Right ventricle myocardium inferior (tissue), 1 donor: Measurements from ENCODE around the gene LLGL2. TPM values are rescaled to one million over a fixed set of nuclear protein-coding genes. Genes with fewer than 3 reads are reported as not detected.

Experiments
- ATAC-seq: fragments of 200-7000 bp; cut with Tn5 transposase; one replicate; pipeline ENCODE4 v1.9.1; 2020; ENCODE audit warnings: mild to moderate bottlenecking, moderate library complexity
- DNase-seq: peaks from one replicate; pipeline ENCODE4 v3.0.0; 2021; ENCODE audit errors: missing footprints
- intact Hi-C: fragments of 100-400 bp; cut with DNase I; formaldehyde crosslinking; loops from one replicate; pipeline ENCODE4 v1.11.0; 2022
- total RNA-seq: library from RNA; stranded (reverse); fragmentation: NEBNext Ultra II Directional; extraction: Animal tissue kit (Norgen Biotek cat#: 25700); gene quantifications from one replicate; pipeline ENCODE4 v1.2.1, GENCODE V29; 2021
- donor health status: DM: no; HTN: yes; CAD: no; lungs with severe emphysema.

LLGL2 gene
- total RNA-seq, 1 donor from 2014 or later: 4.1 TPM

- DNase-seq (no peak), ATAC-seq (no peak)
- intact Hi-C loops: no loop called here
These were observed 69.2 kb downstream of the LLGL2 start for GRCh38 chr17:75594499-75595283.

DNA sequence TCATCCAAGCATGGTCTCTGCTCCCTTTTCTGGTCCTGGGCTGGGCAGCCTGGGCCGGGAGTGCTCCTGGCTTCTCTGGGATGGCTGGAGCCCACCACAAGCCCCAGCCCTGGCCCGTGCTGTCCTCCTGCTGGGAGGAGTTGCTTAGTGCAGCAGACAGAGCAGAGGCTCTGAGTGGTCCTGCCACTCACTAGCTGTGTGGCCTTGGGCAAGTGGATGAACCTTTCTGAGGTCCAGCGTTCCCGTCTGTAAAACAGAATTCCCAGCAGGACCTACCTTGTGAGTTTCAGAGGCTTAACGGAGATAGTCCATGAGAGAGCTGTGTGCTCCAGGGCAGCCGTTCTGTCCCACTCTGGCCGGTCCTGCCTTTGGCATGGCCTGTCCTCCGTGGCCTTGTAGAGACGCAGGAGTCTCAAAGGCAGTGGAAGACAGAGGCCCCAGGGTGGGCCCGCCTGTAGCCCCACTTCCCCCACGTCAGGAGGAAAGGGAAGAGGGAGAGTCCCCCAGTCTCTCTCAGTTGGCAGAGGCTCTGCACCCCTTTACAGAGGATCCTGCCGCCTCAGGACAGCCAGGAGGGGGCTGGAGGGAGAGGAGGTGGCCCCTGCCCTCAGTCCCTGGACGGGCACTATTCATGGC lies 69.9 kb downstream of the LLGL2 start:
- DNase-seq (no peak), ATAC-seq (no peak)
- intact Hi-C loops: no loop called here

GRCh38 chr17:75595920-75596313 lies 70.4 kb downstream of the LLGL2 start:
- no peak for ATAC-seq
- DNase-seq: no peak
- intact Hi-C loops: no loop called here

- DNase-seq (no peak), ATAC-seq (no peak)
- intact Hi-C loops: no loop called here
These were observed 71.0 kb downstream of the LLGL2 start for GRCh38 chr17:75596320-75597087.

DNA sequence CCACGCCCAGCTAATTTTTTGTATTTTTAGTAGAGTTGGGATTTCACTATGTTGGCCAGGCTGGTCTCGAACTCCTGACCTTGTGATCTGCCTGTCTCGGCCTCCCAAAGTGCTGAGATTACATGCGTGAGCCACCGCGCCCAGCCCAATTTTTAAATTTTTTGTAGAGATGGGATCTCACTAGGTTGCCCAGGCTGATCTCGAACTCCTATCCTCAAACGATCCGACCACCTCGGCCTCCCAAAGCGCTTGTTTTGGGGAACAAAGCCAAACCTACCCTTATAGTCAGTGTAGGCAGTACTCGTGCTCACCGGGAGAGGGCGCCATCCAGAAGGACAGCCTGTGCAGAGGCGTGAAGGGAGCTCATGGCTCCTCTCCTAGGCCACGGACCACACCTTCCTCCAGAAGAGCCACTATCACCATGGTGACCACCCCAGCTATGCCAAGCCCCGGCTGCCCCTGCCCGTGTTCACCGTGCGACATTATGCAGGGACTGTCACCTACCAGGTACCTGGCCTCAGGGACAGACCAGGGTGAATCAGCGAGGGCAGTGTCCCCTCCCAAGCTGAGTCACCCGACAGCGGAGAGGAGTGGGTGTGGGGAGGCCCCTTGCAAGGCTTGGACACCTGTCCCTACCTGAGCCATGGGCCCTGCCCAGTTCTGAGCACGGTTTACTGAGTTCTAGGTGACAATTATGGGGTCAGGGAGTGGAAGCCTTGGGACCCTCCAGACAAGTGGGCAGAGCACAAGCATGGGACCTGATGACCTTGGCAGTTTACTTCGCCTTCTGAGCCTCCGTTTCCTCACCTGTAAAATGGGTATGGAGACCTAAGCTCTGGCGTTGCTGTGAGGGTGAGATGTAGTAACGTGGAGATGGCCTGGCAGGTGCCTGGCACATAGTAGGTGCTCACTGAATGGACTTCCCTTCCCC lies 75.8 kb downstream of the LLGL2 start:
- ATAC-seq: no peak
- intact Hi-C loops: no loop called here
- no peak for DNase-seq

DNA sequence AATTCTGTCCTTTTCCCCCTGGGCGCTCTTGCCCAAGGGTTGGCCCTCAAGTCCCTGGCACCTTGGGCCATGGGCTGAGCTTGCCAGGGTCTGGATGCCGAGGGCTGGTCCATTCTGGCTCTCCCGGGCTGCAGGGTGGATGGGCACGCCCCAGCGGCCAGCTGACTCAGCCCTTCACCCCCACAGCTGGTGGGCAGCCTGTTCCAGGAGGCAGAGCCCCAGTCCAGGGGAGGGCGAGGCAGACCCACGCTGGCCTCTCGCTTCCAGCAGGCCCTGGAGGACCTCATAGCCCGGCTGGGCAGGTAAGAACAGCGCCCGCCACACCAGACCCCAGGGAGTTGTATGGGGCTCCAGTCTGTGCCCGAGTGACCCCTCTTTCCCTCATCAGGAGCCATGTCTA lies 77.1 kb downstream of the LLGL2 start:
- DNase-seq: no peak
- ATAC-seq: no peak
- intact Hi-C loops: no loop called here

GRCh38 chr17:75603123-75603522 lies 77.6 kb downstream of the LLGL2 start:
- no peak for ATAC-seq
- intact Hi-C loops: no loop called here
- no peak for DNase-seq

DNA sequence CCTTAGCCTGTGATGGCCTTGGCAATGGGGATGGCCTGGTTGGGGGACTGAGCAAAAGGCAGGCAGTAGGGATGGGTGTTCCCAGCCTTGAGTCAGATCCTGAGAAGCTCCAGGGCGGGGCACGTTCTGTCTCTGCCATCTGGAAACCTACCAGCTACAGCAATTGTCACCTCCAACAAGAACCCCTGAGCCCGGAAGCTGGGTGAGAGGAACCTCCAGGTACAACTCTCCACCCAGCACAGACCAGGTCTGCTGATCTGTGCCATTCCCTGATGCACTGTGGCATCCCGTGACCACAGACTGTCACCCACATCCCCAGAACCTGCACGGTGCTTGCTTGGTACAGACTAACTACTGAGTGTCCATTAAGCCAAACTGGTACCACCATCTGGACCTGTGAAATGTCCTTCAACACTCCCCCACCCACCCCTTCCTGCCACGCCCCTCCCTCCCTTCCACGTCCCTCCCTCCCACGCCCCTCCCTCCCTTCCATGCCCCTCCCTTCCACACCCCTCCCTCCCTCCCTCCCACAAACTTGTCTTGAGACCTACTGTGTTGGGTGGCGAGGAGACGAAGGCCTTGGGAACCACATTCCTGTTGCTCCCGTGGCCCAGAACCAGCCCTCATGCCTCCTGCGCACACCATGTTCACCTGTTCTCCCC lies 78.7 kb downstream of the LLGL2 start:
- intact Hi-C loops: no loop called here
- DNase-seq (no peak), ATAC-seq (no peak)

DNA sequence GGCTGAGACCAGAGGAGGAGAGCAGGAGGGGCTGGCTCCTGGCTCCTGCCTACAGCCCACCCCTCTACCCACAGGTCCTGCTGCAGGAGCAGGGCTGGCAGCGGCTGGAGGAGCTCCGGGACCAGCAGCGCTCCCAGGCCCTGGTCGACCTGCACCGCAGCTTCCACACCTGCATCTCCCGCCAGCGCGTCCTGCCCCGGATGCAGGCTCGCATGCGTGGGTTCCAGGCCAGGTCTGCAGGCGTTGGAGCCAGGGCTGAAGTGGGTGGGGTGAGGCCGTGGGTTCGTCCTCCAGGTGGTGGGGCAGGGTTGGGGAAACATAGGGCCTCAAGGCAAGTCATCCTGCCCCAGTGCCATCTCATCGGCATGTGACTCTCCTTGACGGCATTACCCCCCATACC lies 80.3 kb downstream of the LLGL2 start:
- no peak for ATAC-seq
- no peak for DNase-seq
- intact Hi-C loops: no loop called here

DNA sequence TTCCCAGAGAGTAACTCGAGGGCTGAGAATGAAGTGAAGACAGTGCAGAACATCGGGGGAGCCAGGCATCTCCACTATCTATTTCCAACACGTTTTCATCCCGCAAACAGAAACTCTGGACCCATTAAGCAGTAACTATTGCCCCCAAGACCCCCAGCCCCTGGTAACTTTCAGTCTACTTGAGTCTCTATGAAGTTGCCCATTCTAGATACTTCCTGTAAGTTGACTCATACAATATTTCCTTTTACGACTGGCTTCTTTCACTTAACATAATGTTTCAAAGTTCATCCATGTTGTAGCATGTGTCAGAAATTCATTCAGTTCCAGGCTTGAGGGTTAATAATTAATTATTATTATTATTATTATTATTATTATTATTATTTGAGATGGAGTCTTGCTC lies 81.6 kb downstream of the LLGL2 start:
- no peak for ATAC-seq

GRCh38 chr17:75610103-75610984 lies 84.8 kb downstream of the LLGL2 start:
- intact Hi-C loops: no loop called here
- ATAC-seq (no peak), DNase-seq (no peak)

More for the DNA sequence above, 81.6 kb downstream of the LLGL2 start:
- DNase-seq: no peak
- intact Hi-C loops: no loop called here

GRCh38 chr17:75611851-75612429 lies 86.4 kb downstream of the LLGL2 start:
- no peak for ATAC-seq

DNA sequence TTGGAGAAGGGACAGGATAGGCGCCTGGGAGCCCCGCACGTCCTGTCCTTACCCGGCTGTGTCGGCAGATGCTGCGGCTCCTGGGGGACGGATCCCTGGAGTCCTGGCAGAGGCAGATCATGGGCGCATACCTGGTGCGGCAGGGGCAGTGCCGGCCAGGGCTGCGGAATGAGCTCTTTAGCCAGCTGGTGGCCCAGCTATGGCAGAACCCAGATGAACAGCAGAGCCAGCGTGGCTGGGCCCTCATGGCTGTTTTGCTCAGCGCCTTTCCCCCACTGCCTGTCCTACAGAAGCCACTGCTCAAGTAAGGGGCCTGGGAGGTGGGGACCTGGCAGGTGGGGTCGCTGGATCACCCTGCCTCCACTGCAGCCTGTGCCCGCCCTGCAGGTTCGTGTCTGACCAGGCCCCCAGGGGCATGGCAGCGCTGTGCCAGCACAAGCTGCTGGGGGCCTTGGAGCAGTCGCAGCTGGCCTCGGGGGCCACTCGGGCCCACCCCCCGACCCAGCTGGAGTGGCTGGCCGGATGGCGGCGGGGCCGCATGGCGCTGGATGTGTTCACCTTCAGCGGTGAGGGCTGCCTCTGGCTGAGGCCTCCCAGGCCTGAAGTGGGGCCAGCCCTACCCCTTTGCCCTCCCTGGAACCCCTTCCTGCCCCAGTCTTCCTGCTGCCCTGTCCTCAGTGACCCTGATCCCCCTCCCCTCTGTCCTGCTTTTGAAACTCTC lies 87.6 kb downstream of the LLGL2 start:
- no peak for ATAC-seq
- intact Hi-C loops: no loop called here
- no peak for DNase-seq

More at GRCh38 chr17:75611851-75612429, 86.4 kb downstream of the LLGL2 start:
- no peak for DNase-seq
- intact Hi-C loops: no loop called here

GRCh38 chr17:75614006-75614405 lies 88.5 kb downstream of the LLGL2 start:
- no peak for ATAC-seq
- no peak for DNase-seq
- intact Hi-C loops: no loop called here

DNA sequence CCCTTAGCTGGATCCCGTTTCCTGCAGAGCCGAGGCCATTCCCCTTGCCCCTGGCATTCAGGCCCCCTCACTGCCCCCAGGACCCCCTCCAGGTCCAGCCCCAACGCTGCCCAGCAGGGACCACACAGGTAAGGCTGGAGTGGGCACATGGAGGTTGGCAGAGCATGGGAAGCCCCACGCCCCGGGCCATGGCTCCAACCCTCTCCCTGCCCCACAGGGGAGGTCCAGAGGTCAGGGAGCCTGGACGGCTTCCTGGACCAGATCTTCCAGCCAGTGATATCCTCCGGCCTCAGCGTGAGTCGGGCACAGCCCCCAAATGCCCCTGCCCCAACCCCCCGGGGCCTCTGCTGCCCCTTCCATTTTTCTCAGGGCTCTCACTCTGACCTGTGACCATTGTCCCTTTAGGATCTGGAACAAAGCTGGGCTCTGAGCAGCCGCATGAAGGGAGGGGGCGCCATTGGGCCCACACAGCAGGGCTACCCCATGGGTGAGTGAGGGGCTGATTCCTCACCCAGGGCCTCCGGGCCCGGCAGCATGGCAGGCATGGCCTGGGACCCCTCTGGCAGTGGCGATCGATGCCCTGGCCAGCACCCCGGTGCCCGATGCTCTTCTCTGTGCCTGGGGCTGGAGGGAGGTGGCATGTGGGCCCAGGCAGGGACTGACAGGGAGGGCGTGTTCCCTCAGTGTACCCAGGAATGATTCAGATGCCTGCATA lies 89.2 kb downstream of the LLGL2 start:
- ATAC-seq (no peak), DNase-seq (no peak)
- intact Hi-C loops: no loop called here

DNA sequence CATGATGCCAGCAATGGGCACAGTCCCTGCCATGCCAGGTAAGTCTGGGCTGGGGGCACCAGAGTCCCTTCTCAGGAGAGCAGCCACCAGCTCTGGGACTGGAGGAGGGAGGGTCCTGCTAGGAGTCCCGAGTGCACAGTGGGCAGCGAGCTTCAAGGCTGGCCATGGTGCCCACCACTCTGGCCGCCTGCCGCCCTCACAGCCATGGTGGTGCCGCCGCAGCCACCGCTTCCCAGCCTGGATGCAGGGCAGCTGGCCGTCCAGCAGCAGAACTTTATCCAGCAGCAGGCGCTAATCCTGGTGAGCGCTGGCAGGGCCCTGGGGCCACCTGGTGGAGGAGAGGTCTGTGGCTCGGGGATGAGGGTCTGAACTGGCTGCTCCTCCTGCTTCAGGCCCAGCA lies 89.8 kb downstream of the LLGL2 start:
- DNase-seq: no peak
- intact Hi-C loops: no loop called here
- no peak for ATAC-seq
